COLO668 (cell line): ENCODE measurements around the gene TFB1M.

Experiments used
- DNase-seq: peaks from one replicate; lab custom pipeline; 2025; ENCODE audit not compliant: unreplicated experiment; lab: John Stamatoyannopoulos, UW

Gene TFB1M

GRCh38 chr6:155212616-155213380 lies 101.5 kb downstream of the TFB1M start:
- no peak for DNase-seq

- no peak for DNase-seq
Measured at GRCh38 chr6:155212106-155212505, 102.2 kb downstream of the TFB1M start.

GRCh38 chr6:155207223-155207622 lies 107.1 kb downstream of the TFB1M start:
- no peak for DNase-seq
